NCI-H2196 treated with DMSO at 0.1 percent for 48 hours (cell line): ENCODE measurements around the gene SV2C.
"Not testable (repeated sequence)": the region's sequence is repeated elsewhere in the genome, so short reads cannot be mapped to it uniquely, and the experiment has no call there.

ENCODE experiments used
- DNase-seq: peaks from one replicate; lab custom pipeline; 2025; ENCODE audit not compliant: unreplicated experiment; lab: John Stamatoyannopoulos, UW

SV2C gene

GRCh38 chr5:76082772-76083554 is at the start of gene SV2C:
Gene SV2C (plus strand): TSS chr5:76083383. CDS start chr5:76131751, 48,368 bp downstream.
- no peak for DNase-seq

GRCh38 chr5:76037736-76038151 is 45.4 kb upstream of the SV2C start:
- DNase-seq = not testable (repeated sequence)

GRCh38 chr5:76038212-76038611 is 45.0 kb upstream of the SV2C start:
- no peak for DNase-seq

GRCh38 chr5:76040806-76041205 is 42.4 kb upstream of the SV2C start:
- no peak for DNase-seq

GRCh38 chr5:76041863-76042262 is 41.3 kb upstream of the SV2C start:
- DNase-seq = no peak

GRCh38 chr5:76046741-76047140 is 36.4 kb upstream of the SV2C start:
- no peak for DNase-seq

GRCh38 chr5:76050134-76050533 is 33.0 kb upstream of the SV2C start:
- DNase-seq = no peak

- DNase-seq = no peak
These were observed 20.6 kb upstream of the SV2C start for GRCh38 chr5:76062502-76063041.

GRCh38 chr5:76065258-76065657 is 17.9 kb upstream of the SV2C start:
- DNase-seq = no peak

GRCh38 chr5:76069061-76069735 is 14.0 kb upstream of the SV2C start:
- DNase-seq = no peak

GRCh38 chr5:76074487-76075065 is 8.6 kb upstream of the SV2C start:
- no peak for DNase-seq

GRCh38 chr5:76081811-76082771 is 1.1 kb upstream of the SV2C start:
- no peak for DNase-seq

- DNase-seq = no peak
These were observed 642 bp downstream of the SV2C start for GRCh38 chr5:76083555-76084495.

- no peak for DNase-seq
These were observed 1.5 kb downstream of the SV2C start for GRCh38 chr5:76084496-76085242.

- no peak for DNase-seq
These were observed 2.0 kb downstream of the SV2C start for GRCh38 chr5:76085243-76085579.

GRCh38 chr5:76086095-76086494 is 2.9 kb downstream of the SV2C start:
- DNase-seq = no peak

GRCh38 chr5:76089156-76089555 is 6.0 kb downstream of the SV2C start:
- not testable (repeated sequence) for DNase-seq

GRCh38 chr5:76091351-76091750 is 8.2 kb downstream of the SV2C start:
- DNase-seq = no peak

GRCh38 chr5:76099286-76099702 is 16.1 kb downstream of the SV2C start:
- no peak for DNase-seq
